GM12878 (cell line): ENCODE data around the gene ALPP. TPM values are rescaled to one million over a fixed set of nuclear protein-coding genes. Genes with fewer than 3 reads are reported as not detected.

Experiments
- ATAC-seq: fragments of 200-7000 bp; cut with Tn5 transposase; 3 replicates; pipeline ENCODE4 v1.9.1; 2020; ENCODE audit warnings: mild to moderate bottlenecking, moderate library complexity
- BruUV-seq: library from RNA; stranded (reverse); fragments of 400-500 nt; replicated peaks from 2 replicates; lab custom pipeline; 2021; lab: Mats Ljungman, UMichigan
- CTCF ChIA-PET: fragments of 300-600 bp; sonication (Branson Sonifier 250); formaldehyde crosslinking; extraction: SDS; loops from one replicate; lab custom pipeline; 2021; ENCODE audit warnings: inconsistent platforms; lab: Yijun Ruan, JAX
- POLR2A ChIA-PET: fragments of 350-600 bp; formaldehyde crosslinking; extraction: SDS; loops from one replicate; lab custom pipeline; 2021; ENCODE audit warnings: inconsistent platforms; lab: Charles Lee
- RAD21 ChIA-PET: fragments of 300-600 bp; sonication (Branson Sonifier 250); formaldehyde crosslinking; loops from one replicate; lab custom pipeline; 2023; ENCODE audit warnings: antibody characterized with exemption; ENCODE audit not compliant: unreplicated experiment; lab: Charles Lee
- SMC1A ChIA-PET: fragments of 300-600 bp; sonication (Branson Sonifier 250); formaldehyde crosslinking; loops from one replicate; lab custom pipeline; 2023; ENCODE audit not compliant: unreplicated experiment, uncharacterized antibody; lab: Charles Lee
- DNase-seq: peaks from one replicate; pipeline ENCODE4 v3.0.0-alpha.2; 2011; ENCODE audit warnings: low read depth, low spot score
- FAIRE-seq: peaks from 3 replicates; lab custom pipeline; 2011; peaks lifted over from hg19 to GRCh38; lab: Jason Lieb, UNC
- H2AFZ ChIP-seq: 2 replicates; pipeline ENCODE4 v1.6.0; 2011; ENCODE audit warnings: low read depth, low read length, control low read depth; ENCODE audit not compliant: control insufficient read depth
- H3K27ac ChIP-seq: 2 replicates; pipeline ENCODE4 v1.5.1; 2011; ENCODE audit warnings: control low read depth; ENCODE audit not compliant: control insufficient read depth, insufficient read depth
- H3K27me3 ChIP-seq, 2 experiments: replicated peaks in 1 of 2; 2 replicates each; pipeline versions ENCODE4 v1.6.0 to v1.6.1; 2011; ENCODE audit warnings: low read length in 1 of 2; ENCODE audit not compliant: control insufficient read depth in 2 of 2, insufficient read depth in 2 of 2
- H3K36me3 ChIP-seq, 2 experiments: 2 replicates each; pipeline ENCODE4 v1.5.1; 2011; ENCODE audit warnings: low read length in 1 of 2; ENCODE audit not compliant: control insufficient read depth in 2 of 2, insufficient read depth in 2 of 2
- H3K4me1 ChIP-seq: 2 replicates; pipeline ENCODE4 v1.6.1; 2011; ENCODE audit warnings: mild to moderate bottlenecking, low read length, moderate library complexity, mixed read lengths; ENCODE audit not compliant: control insufficient read depth, insufficient read depth
- H3K4me2 ChIP-seq: 2 replicates; pipeline ENCODE4 v1.6.0; 2011; ENCODE audit warnings: control low read depth; ENCODE audit not compliant: control insufficient read depth, insufficient read depth
- H3K4me3 ChIP-seq: fragments of 200-600 bp; sonication (generic); 2 replicates; pipeline ENCODE4 v1.5.1; 2016
- H3K79me2 ChIP-seq: 2 replicates; pipeline ENCODE4 v1.6.0; 2011; ENCODE audit warnings: low read length; ENCODE audit not compliant: control insufficient read depth, insufficient read depth
- H3K9ac ChIP-seq: 2 replicates; pipeline ENCODE4 v1.8.0; 2011; ENCODE audit warnings: low read length, control low read depth, mixed read lengths; ENCODE audit not compliant: control insufficient read depth, insufficient read depth
- H3K9me3 ChIP-seq: replicated peaks from 3 replicates; pipeline ENCODE4 v1.5.1; 2011; ENCODE audit warnings: mild to moderate bottlenecking, low read length; ENCODE audit not compliant: control insufficient read depth, insufficient read depth
- H4K20me1 ChIP-seq: 2 replicates; pipeline ENCODE4 v1.6.0; 2011; ENCODE audit not compliant: control insufficient read depth, insufficient read depth
- BACH1 ChIP-seq: fragments of 450-650 bp; IDR thresholded peaks from 2 replicates; pipeline ENCODE4 v1.6.1; 2017; ENCODE audit warnings: mild to moderate bottlenecking, borderline replicate concordance
- FOXM1 ChIP-seq: IDR thresholded peaks from 2 replicates; pipeline ENCODE4 v1.6.1; 2012; ENCODE audit warnings: low read depth, mild to moderate bottlenecking, inconsistent platforms, low read length, moderate library complexity
- KLF5 ChIP-seq: fragments of 450-650 bp; IDR thresholded peaks from 2 replicates; pipeline ENCODE4 v1.6.1; 2014; ENCODE audit warnings: mild to moderate bottlenecking; ENCODE audit not compliant: partially characterized antibody
- MEF2A ChIP-seq: IDR thresholded peaks from 2 replicates; pipeline ENCODE4 v1.6.1; 2011; ENCODE audit warnings: low read depth, mild to moderate bottlenecking, low read length, moderate library complexity; ENCODE audit not compliant: insufficient read depth
- PAX8 ChIP-seq: fragments of 450-650 bp; IDR thresholded peaks from 2 replicates; pipeline ENCODE4 v1.6.1; 2017; ENCODE audit warnings: mild to moderate bottlenecking, moderate library complexity
- POU2F2 ChIP-seq: IDR thresholded peaks from 3 replicates; pipeline ENCODE4 v1.6.1; 2011; ENCODE audit warnings: low read depth, mild to moderate bottlenecking, low read length, borderline replicate concordance
- STAT1 ChIP-seq: fragments of 450-650 bp; conservative IDR thresholded peaks from 2 replicates; pipeline ENCODE4 v1.6.1; 2014; ENCODE audit warnings: antibody characterized with exemption, mild to moderate bottlenecking
- YBX1 ChIP-seq: fragments of 450-650 bp; IDR thresholded peaks from 2 replicates; pipeline ENCODE4 v1.6.1; 2016; ENCODE audit warnings: antibody characterized with exemption
- YY1 ChIP-seq: IDR thresholded peaks from 2 replicates; pipeline ENCODE4 v1.6.1; 2011; ENCODE audit warnings: low read depth, mild to moderate bottlenecking, low read length
- WGBS: methylation state at CpG from one replicate; pipeline ENCODE4 v1.1.6; 2016; ENCODE audit warnings: low lambda C conversion rate; ENCODE audit not compliant: insufficient replicate concordance, insufficient coverage; ENCODE audit errors: missing lambda C conversion rate; 5-methylcytosine and 5-hydroxymethylcytosine counted together
- in situ Hi-C: fragments of 300-500 bp; cut with MboI; formaldehyde crosslinking; loops from 9 replicates; pipeline ENCODE4 v1.14.3; 2018; ENCODE audit warnings: mixed read lengths
- intact Hi-C: fragments of 100-400 bp; cut with micrococcal nuclease; formaldehyde crosslinking; loops from one replicate; pipeline ENCODE4 v1.14.2; 2022; ENCODE audit not compliant: unreplicated experiment
- polyA plus RNA-seq, 11 experiments: library from polyadenylated mRNA; depleted of rRNA in 4 of 11; unstranded in 6 of 11; stranded (reverse) in 5 of 11; fragments of >200 nt; fragmentation: Nextera tagmentation in 4 of 11; fragmentation: Illumina TruSeq in 1 of 11; extraction: Ambion mirVana in 4 of 11; extraction: Trizol in 1 of 11; gene quantifications; 1 replicate in 1 of 11; 2 replicates in 10 of 11; pipeline versions ENCODE4 v1.2.1 to v1.2.3, GENCODE V29; 2011 to 2016; ENCODE audit warnings: inconsistent platforms in 2 of 11, missing spikeins in 2 of 11, low read depth in 1 of 11
- total RNA-seq, 4 experiments: library from RNA; depleted of rRNA in 3 of 4; stranded (reverse); fragments of >200 nt in 3 of 4; fragmentation: Illumina TruSeq in 1 of 4; extraction: Trizol in 1 of 4; gene quantifications; 2 replicates each; pipeline versions ENCODE4 v1.2.1 to v1.2.3, GENCODE V29; 2013 to 2021
- TF ChIP-seq, protein P1 (sequence below): fragments of 450-650 bp; IDR thresholded peaks from 2 replicates; pipeline ENCODE4 v1.6.1; 2017; ENCODE audit warnings: mild to moderate bottlenecking, moderate library complexity

ALPP gene
- total and polyA plus RNA-seq, 10 of the 15 experiments (the other 5 are each of a cell fraction or from before 2014, with no cell fraction given) = 0.21 TPM; not detected in 9

DNA sequence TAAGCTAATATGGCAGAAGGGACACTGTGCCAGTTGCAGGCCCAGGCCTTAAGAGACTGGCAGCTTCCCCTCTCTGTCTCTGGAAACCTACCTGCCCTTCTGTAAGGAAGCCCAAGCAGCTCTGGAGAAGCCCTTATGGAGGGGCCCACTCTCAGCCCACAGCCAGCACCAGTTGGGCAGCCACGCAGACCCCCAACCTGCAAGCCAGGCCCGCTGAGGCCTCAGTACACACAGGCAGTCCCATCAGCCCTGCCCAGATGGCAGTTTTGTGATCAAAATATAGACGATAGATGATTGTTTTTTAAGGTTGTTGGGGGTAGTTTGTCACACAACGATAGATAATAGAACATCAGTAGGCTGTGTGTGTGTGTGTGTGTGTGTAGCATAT is 36.8 kb upstream of the ALPP start:
- Histone ChIP-seq H3K27me3 (no peaks in the 10 kb centered on the region), H3K9me3 (no peaks in the 10 kb centered on the region), H3K36me3 (no peaks in the 10 kb centered on the region), H3K27ac (no peak overlapping the region), H3K4me2 (no peak overlapping the region), H3K79me2 (no peaks in the 10 kb centered on the region), H4K20me1 (no peaks in the 10 kb centered on the region), H2AFZ (no peak overlapping the region), H3K9ac (no peak overlapping the region), H3K4me1 (no peaks in the 10 kb centered on the region), H3K4me3 (no peak overlapping the region)
- ChIA-PET SMC1A (no interaction called here), CTCF (no interaction called here), RAD21 (no interaction called here), POLR2A (no interaction called here)
- TF ChIP-seq YBX1 = no peak
- no peak for TF ChIP-seq BACH1
- no peak for TF ChIP-seq MEF2A
- TF ChIP-seq KLF5 = no peak
- DNase-seq (no peak), FAIRE-seq (no peak), ATAC-seq (no peak)
- in situ Hi-C loops = no loop called here
- intact Hi-C loops = no loop called here
- BruUV-seq = no TSS peak
- 72% methylated on average over 4 of the region's 4 CpGs for WGBS

DNA sequence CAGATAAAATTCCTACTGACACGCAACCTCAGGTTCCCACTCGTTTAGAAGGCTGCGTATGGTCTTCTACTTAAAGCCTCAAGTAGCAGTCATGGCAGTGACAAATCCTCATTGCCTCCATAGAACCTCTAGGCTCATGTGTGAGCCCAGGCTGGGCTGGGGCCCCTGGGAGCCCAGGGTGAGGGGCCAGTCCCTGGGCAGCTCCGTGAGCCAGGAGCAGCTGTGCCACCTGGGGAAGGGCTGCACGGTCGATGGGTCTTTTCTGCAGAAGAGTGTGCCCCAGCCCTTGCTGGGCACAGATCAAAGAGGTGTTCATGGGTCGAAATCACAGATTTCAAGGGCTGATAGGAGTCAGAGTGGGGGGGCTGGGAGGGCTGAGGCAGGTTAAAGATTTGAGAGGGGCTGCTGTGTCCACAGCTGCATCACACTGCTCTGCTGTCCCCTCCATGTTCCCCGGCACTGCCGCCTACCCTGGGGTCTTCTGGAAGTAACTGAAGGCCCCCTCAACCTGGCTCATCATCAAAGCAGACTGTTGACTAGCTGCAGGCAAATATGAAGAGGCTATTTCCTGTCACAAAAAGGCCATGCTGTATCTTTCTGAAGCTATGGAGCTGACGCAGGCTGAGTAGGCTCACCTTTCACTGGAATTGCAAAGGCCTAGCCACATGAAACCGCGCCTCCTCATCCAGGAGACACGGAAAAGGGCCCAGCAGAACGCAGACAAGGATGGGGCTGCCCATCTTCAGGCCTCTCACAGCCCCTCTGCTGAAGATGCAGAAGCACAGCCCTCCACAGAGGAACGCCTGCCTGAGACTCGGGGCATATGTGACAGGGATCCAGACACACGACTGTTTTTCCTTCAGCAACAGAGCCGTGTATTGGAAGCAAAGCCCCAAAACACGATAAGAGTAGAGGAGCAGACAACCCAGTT is 35.7 kb upstream of the ALPP start:
- Histone ChIP-seq H3K27ac (no peak overlapping the region), H3K4me3 (no peak overlapping the region), H3K36me3 (no peaks in the 10 kb centered on the region), H3K79me2 (no peaks in the 10 kb centered on the region), H3K27me3 (no peaks in the 10 kb centered on the region), H3K9me3 (no peaks in the 10 kb centered on the region), H2AFZ (no peak overlapping the region), H4K20me1 (no peaks in the 10 kb centered on the region), H3K9ac (no peak overlapping the region), H3K4me1 (no peaks in the 10 kb centered on the region), H3K4me2 (no peak overlapping the region)
- DNase-seq (no peak), FAIRE-seq (no peak), ATAC-seq (no peak)
- BruUV-seq = no TSS peak
- ChIA-PET SMC1A (no interaction called here), POLR2A (no interaction called here), RAD21 (no interaction called here), CTCF (interaction anchor here (1.3 kb wide), 1 partner anchor 97 kb away, joined by 4 read pairs; no protein-coding TSS in a partner anchor)
- 60% methylated on average over 19 of the region's 19 CpGs for WGBS
- in situ Hi-C loops (no loop called here), intact Hi-C loops (no loop called here)
- TF ChIP-seq, protein P1, sequence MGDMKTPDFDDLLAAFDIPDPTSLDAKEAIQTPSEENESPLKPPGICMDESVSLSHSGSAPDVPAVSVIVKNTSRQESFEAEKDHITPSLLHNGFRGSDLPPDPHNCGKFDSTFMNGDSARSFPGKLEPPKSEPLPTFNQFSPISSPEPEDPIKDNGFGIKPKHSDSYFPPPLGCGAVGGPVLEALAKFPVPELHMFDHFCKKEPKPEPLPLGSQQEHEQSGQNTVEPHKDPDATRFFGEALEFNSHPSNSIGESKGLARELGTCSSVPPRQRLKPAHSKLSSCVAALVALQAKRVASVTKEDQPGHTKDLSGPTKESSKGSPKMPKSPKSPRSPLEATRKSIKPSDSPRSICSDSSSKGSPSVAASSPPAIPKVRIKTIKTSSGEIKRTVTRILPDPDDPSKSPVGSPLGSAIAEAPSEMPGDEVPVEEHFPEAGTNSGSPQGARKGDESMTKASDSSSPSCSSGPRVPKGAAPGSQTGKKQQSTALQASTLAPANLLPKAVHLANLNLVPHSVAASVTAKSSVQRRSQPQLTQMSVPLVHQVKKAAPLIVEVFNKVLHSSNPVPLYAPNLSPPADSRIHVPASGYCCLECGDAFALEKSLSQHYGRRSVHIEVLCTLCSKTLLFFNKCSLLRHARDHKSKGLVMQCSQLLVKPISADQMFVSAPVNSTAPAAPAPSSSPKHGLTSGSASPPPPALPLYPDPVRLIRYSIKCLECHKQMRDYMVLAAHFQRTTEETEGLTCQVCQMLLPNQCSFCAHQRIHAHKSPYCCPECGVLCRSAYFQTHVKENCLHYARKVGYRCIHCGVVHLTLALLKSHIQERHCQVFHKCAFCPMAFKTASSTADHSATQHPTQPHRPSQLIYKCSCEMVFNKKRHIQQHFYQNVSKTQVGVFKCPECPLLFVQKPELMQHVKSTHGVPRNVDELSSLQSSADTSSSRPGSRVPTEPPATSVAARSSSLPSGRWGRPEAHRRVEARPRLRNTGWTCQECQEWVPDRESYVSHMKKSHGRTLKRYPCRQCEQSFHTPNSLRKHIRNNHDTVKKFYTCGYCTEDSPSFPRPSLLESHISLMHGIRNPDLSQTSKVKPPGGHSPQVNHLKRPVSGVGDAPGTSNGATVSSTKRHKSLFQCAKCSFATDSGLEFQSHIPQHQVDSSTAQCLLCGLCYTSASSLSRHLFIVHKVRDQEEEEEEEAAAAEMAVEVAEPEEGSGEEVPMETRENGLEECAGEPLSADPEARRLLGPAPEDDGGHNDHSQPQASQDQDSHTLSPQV = no peak
- TF ChIP-seq FOXM1 = no peak
- no peak for TF ChIP-seq YY1
- no peak for TF ChIP-seq STAT1
- no peak for TF ChIP-seq POU2F2
- no peak for TF ChIP-seq PAX8
